ENCODE measurements around the gene SLC38A8.

Gene SLC38A8

GRCh38 chr16:83996481-83997252 lies 45.9 kb downstream of the SLC38A8 start:
- DNase-seq (ENCODE audit: low read depth): no peak

DNA sequence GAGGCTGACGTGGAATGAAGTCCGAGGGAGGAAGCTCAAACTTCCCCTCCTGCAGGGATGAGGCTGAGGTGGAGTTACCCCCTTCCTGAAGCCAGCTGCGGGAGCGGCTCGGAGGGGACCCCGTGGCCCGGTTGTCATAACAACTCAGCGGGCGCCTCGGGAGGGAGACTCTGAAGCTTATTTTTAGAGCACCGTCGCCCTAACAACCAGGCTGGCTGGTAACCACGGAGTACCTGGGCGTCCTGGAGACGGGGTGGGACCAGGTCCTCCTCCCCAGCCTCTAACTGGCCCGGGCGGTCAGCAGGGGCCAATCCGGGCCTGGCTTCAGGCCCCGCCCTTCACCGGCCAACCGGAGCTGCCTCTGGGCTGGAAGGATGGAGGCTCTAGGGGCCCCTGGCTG lies 46.8 kb downstream of the SLC38A8 start:
- no peak for DNase-seq (ENCODE audit: low read depth)

DNA sequence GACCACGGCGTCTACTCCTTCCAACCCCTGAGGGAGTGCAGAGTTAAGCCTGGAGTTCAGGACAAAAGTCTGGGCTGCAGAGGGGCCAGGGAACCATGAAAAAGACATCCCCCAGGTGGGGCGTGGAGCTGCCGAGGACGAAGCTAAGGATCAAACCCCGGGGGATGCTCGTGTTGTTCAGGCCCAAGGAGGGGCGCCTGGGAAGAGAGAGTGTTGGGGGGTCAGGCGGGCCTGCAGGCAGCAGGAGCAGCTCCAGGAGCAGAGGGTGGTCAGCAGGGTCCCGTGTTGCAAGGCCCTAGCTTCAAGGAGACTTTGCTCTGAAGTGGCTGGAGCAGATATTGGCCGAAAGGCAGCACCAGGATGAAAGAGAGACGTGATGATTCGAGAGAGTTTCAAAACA lies 47.9 kb downstream of the SLC38A8 start:
- no peak for DNase-seq (ENCODE audit: low read depth)

- DNase-seq (ENCODE audit: low read depth): peak; percentile 84
These were observed 48.5 kb downstream of the SLC38A8 start for GRCh38 chr16:83994087-83994486.

DNA sequence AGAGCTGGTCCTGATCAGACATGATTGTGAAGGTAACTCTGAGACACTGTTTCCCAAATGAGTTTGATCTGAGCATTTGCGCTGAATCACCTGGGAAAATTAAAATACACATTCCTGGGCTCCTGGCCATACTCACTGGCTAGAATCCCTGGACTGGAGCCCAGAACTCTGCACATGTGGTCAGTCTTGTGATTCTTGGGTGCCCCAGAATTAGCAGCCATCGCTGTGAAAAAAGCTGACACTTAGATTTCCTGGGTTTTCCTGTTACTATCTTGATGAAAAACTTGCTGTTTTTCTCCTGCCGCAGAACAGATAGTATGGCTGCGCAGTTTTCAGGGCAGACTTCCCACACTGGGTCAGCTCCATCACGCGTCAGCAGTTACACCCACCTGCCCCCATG lies 50.0 kb downstream of the SLC38A8 start:
- DNase-seq (ENCODE audit: low read depth): peak; percentile 46

DNA sequence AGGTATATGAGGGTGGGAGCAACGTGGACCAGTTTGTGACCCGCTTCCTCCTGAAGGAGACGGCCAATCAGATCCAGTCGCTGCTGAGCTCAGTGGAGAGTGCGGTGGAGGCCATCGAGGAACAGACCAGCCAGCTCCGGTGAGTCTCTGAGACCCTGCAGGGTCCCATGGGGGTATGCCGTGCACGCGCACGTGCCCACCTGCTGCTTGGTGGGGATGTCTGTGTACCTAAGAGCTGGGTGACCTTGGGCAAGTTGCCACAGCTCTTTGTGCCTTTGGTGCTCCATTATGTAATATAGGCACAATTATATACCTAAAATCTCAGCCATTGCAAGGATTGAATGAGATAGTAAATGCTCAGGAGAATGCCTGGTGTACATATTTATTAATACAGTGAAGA lies 52.1 kb downstream of the SLC38A8 start:
- DNase-seq (ENCODE audit: low read depth): no peak

- no peak for DNase-seq (ENCODE audit: low read depth)
These were observed 53.3 kb downstream of the SLC38A8 start for GRCh38 chr16:83989300-83989699.

DNA sequence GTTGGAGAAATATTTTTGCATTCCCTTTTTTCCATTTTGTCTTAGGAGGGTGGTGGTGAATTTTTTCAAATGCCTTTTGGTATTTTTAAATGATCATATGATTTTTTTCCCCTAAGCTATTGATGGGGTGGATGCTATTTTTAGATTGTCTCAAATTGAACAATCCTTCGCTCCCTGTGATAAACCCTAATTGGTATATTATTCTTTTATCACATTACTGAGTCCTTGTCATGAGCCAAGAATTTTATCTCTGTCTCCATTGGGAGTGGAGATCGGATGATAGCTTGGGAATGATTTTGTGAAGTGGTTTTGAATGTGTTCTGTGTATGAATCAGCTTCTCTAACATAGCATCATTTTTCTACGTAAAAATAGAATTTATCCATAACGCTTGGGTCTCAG lies 59.1 kb downstream of the SLC38A8 start:
- DNase-seq (ENCODE audit: low read depth): no peak

- DNase-seq (ENCODE audit: low read depth): no peak
These were observed 60.8 kb downstream of the SLC38A8 start for GRCh38 chr16:83981799-83982198.

- DNase-seq (ENCODE audit: low read depth): no peak
These were observed 61.8 kb downstream of the SLC38A8 start for GRCh38 chr16:83980794-83981193.

GRCh38 chr16:83979441-83979840 lies 63.2 kb downstream of the SLC38A8 start:
- no peak for DNase-seq (ENCODE audit: low read depth)

DNA sequence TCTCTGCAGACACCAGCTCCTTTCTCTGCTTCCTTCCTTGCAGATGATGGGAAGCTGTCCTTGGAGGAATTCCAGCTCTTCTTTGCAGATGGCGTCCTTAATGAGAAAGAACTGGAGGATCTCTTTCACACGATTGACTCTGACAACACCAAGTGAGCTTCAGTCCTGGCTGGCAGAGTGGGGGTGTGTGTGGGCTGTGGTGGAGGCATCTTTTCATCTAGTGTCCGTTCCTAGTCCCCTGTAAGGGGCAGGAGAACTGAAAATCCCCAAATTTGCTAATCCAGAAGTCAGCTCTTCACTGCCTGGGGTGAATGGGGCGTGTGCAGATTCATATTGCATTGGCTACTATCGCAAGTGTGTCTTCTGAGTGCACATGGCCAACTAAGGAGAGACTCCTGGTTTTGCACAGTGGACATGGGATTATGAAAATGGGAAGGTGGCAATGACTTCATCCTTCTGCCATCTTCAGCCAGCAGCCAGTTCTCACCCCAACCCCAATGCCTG lies 64.1 kb downstream of the SLC38A8 start:
- DNase-seq (ENCODE audit: low read depth): no peak

DNA sequence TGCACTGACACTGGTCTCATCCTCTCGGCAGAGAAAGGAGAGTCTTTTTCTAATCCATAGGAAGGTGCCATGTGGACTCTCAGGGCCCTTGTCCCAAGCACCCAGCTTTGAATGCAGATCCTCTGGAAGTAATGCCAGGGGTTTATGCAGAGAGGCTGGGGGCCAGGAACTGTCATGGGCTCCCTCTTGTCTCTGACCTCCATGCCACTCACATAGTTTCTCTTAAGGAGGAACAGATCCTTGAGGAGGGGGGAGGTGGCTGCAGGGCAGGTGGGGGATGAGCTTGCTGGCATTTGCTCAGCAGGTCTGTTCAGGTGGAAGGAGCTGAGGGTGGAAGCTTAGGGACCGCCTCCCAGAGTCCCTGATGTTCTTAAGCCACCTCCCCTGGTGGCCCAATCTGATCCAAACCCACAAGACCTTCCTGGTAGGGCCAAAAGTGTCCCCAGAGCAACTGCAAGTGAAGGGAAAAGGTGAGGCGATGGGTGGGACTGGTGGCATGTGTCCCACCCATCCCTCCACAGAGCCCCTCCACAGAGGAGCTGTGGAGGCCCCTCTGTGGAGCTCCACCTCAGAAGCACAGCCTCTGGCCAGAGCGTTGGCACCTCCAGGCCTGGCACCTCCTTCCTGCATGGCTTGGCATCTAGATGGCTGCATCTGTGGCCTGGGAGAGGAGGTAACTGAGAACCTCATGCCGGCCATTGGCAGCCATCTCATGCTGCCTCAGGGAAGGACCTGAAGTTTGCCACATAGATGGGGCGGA lies 65.4 kb downstream of the SLC38A8 start:
- DNase-seq (ENCODE audit: low read depth): no peak

GRCh38 chr16:83975590-83976260 lies 66.9 kb downstream of the SLC38A8 start:
- no peak for DNase-seq (ENCODE audit: low read depth)

- no peak for DNase-seq (ENCODE audit: low read depth)
These were observed 68.1 kb downstream of the SLC38A8 start for GRCh38 chr16:83974475-83974874.

DNA sequence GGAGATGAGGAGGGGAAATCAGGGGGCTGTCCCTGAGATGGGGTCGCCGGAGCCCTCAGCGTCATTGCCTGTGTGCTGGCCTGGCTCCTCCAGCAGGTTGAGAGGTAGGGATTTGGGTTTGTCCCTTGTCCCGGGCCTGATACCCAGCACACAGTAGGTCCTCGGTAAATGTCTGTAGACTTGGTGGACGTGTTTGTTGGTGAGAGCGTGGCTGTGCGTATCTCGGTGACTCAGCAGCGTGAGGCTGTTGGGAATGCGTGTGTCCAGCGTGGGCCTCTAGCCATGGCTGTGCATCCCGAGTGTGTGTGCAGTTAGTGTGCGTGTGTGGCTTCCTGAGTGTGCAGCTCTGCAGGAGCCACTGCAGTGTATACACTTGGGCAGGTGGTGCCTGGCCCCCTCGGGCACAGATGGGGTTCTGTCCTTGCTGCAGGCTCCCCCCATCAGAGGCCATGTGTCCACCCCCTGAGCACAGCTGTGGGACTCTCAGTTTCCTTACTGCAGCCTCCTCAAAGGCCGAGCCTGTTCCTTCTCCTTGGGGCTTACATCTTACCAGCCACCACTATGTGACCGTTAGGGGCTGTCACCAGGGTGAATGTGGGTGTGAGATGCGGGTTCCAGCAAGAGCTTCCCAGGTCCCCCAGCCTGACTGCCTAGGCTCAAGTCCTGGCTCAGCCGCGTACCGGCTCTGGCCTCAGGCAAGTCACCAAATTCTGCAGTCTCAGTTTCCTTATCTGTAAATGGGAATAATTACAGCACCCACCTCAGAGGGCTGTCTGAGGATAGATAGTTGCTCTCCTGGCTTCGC lies 68.8 kb downstream of the SLC38A8 start:
- no peak for DNase-seq (ENCODE audit: low read depth)

DNA sequence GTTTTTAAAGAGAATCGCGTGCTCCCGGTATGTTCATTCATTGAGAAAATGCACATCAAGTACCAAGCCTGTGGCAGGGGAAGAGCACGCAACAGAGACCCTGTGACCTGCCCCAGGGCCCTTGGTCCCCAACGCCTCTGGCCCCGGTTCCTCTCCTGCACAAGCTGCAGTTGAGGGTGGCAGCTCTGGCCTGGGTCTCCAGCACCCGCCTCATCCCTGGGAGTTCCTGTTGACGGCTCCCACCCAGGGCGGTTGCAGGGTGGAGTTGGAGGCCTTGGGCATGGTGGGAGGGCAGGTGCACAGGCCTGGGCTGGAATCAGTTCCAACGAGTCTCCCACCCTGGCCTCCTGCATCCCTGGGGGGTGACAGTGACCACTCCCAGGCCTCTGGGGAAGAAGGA lies 69.5 kb downstream of the SLC38A8 start:
- DNase-seq (ENCODE audit: low read depth): no peak

DNA sequence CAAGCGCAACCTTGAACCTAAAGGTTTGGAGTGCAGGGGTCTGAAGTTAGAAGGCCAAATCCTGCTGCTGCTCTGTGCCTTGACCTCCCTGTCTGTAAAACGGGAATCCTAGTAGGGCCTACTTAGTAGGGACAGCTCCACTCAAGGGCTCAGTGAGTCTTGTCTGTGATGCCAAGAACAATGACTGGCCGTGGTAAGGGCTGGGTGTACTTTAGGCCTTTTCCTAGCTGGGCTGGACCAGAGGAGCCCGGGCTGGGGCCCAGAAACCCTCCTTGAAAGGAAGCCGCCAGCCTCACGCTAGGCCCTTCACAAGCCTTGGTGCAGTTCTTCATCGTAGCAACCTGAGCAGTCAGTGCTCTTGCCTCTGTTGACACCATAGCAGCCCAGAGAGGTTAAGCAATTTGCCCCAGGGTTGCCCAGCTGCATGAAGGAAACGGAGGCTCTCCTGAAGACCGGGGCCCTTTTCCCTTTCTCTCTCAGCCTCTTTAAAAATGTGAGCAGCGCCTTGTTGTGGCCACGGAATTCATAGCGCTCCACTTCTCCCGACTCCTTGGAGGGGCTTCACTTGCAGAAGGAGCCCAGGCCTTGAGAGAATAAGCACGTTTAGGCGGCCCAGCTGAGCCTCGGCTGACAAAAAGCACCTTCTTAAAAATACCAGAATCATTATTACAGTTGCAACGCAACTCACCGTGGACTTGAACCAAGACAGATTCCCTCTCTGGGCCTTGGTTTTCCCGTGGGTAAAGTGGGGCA lies 70.2 kb downstream of the SLC38A8 start:
- DNase-seq (ENCODE audit: low read depth): no peak

GRCh38 chr16:83971165-83972130 lies 71.1 kb downstream of the SLC38A8 start:
- no peak for DNase-seq (ENCODE audit: low read depth)

- DNase-seq (ENCODE audit: low read depth): no peak
These were observed 72.2 kb downstream of the SLC38A8 start for GRCh38 chr16:83970430-83970815.

Measured in fibroblast of the conjunctiva (primary cell).